Upper lobe of right lung (tissue), 1 donor: Measurements from ENCODE around the gene PARP3. TPM values are rescaled to one million over a fixed set of nuclear protein-coding genes. Genes with fewer than 3 reads are reported as not detected.
"Not testable (repeated sequence)": the region's sequence is repeated elsewhere in the genome, so short reads cannot be mapped to it uniquely, and the experiment has no call there.

Source experiments
- ATAC-seq: fragments of 200-7000 bp; cut with Tn5 transposase; one replicate; pipeline ENCODE4 v1.9.1; 2020; ENCODE audit warnings: mild to moderate bottlenecking, moderate library complexity
- DNase-seq: peaks from one replicate; pipeline ENCODE4 v3.0.0-alpha.2; 2020
- H3K27ac ChIP-seq: fragments of 200-600 bp; one replicate; pipeline ENCODE4 v1.8.0; 2022
- H3K27me3 ChIP-seq: fragments of 200-600 bp; one replicate; pipeline ENCODE4 v1.8.0; 2022; ENCODE audit warnings: mild to moderate bottlenecking
- H3K36me3 ChIP-seq: fragments of 200-600 bp; one replicate; pipeline ENCODE4 v1.8.0; 2022
- H3K4me1 ChIP-seq: fragments of 200-600 bp; one replicate; pipeline ENCODE4 v1.8.0; 2022
- H3K4me3 ChIP-seq: fragments of 200-600 bp; one replicate; pipeline ENCODE4 v1.8.0; 2022; ENCODE audit warnings: mild to moderate bottlenecking
- H3K9me3 ChIP-seq: fragments of 200-600 bp; one replicate; pipeline ENCODE4 v1.8.0; 2022
- CTCF ChIP-seq: fragments of 200-600 bp; IDR thresholded peaks from one replicate; pipeline ENCODE4 v1.8.0; 2022; ENCODE audit warnings: antibody characterized with exemption
- intact Hi-C: fragments of 100-400 bp; cut with DNase I; formaldehyde crosslinking; loops from one replicate; pipeline ENCODE4 v1.11.0; 2022
- total RNA-seq: library from RNA; stranded (reverse); fragmentation: NEBNext Ultra II Directional; extraction: Animal tissue kit (Norgen Biotek cat#: 25700); gene quantifications from one replicate; pipeline ENCODE4 v1.2.1, GENCODE V29; 2021
- donor health status: DM: no; HTN: yes; CAD: no; lungs with severe emphysema.

The PARP3 gene
- total RNA-seq, 1 donor from 2014 or later, result 20.9 TPM

DNA sequence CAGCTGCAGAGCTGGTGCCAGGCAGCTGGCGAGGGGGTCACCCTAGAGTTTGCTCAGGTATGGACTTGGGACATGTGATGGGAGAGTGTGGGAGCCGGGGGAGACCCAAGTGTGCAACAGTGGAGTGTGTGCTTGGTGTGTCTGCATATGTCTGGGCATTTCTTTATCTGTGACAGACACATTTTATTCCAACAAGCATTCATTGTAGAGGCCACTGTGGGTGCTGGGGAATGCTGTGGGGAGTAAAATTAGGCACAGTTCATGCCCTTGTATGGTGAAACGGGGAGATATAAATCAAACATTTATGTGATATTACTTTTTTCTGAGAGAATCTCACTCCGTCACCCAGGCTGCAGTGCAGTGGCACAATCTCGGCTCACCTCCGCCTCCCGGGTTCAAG is 45.4 kb downstream of the PARP3 start:
- Histone ChIP-seq H3K27ac (no peak overlapping the region), H3K27me3 (no peaks in the 10 kb centered on the region), H3K4me3 (no peak overlapping the region), H3K4me1 (peaks cover 9% of the 10 kb centered on the region), H3K36me3 (peaks cover 12% of the 10 kb centered on the region), H3K9me3 (no peaks in the 10 kb centered on the region)
- intact Hi-C loops, result no loop called here
- TF ChIP-seq CTCF, result no peak
- ATAC-seq, result no peak
- DNase-seq, result no peak

GRCh38 chr3:51988286-51989146 is 46.4 kb downstream of the PARP3 start:
- no peak overlapping the region for H3K4me3 ChIP-seq
- DNase-seq (no peak), ATAC-seq (no peak)
- H3K4me1 ChIP-seq, result peaks cover 7% of the 10 kb centered on the region
- H3K27ac ChIP-seq, result no peak overlapping the region
- H3K9me3 ChIP-seq, result no peaks in the 10 kb centered on the region
- intact Hi-C loops, result no loop called here
- no peaks in the 10 kb centered on the region for H3K27me3 ChIP-seq
- no peak for TF ChIP-seq CTCF
- H3K36me3 ChIP-seq, result peaks cover 22% of the 10 kb centered on the region

GRCh38 chr3:51990501-51990971 is 48.4 kb downstream of the PARP3 start:
- H3K27ac ChIP-seq, H3K4me3 ChIP-seq, intact Hi-C loops, H3K27me3 ChIP-seq, DNase-seq, ATAC-seq, H3K9me3 ChIP-seq: not testable (repeated sequence)
- Histone ChIP-seq H3K36me3 (peaks cover 39% of the 10 kb centered on the region), H3K4me1 (peaks cover 11% of the 10 kb centered on the region)

- Histone ChIP-seq H3K27me3 (no peaks in the 10 kb centered on the region), H3K36me3 (peaks cover 39% of the 10 kb centered on the region), H3K27ac (no peak overlapping the region), H3K4me3 (no peak overlapping the region), H3K9me3 (no peaks in the 10 kb centered on the region), H3K4me1 (peaks cover 11% of the 10 kb centered on the region)
- TF ChIP-seq CTCF, result no peak
- DNase-seq (no peak), ATAC-seq (no peak)
- intact Hi-C loops, result no loop called here
These were observed 50.0 kb downstream of the PARP3 start for GRCh38 chr3:51992017-51992682.

GRCh38 chr3:51993657-51994056 is 51.5 kb downstream of the PARP3 start:
- H3K9me3 ChIP-seq, H3K4me3 ChIP-seq, ATAC-seq, H3K27ac ChIP-seq, intact Hi-C loops, DNase-seq, H3K27me3 ChIP-seq: not testable (repeated sequence)
- Histone ChIP-seq H3K36me3 (peaks cover 39% of the 10 kb centered on the region), H3K4me1 (peaks cover 11% of the 10 kb centered on the region)

GRCh38 chr3:51994530-51994929 is 52.4 kb downstream of the PARP3 start:
- Histone ChIP-seq H3K4me3 (peak overlapping the region; percentile 92), H3K9me3 (no peaks in the 10 kb centered on the region), H3K4me1 (peaks cover 11% of the 10 kb centered on the region), H3K36me3 (peaks cover 39% of the 10 kb centered on the region), H3K27me3 (no peaks in the 10 kb centered on the region), H3K27ac (peak overlapping the region; percentile 91)
- intact Hi-C loops, result no loop called here
- DNase-seq, result no peak
- no peak for TF ChIP-seq CTCF
- no peak for ATAC-seq
